Frontal cortex (tissue), 4 donors: ENCODE data around the gene AMZ1. TPM values are rescaled to one million over a fixed set of nuclear protein-coding genes. Genes with fewer than 3 reads are reported as not detected.
"Not testable (repeated sequence)": the region's sequence is repeated elsewhere in the genome, so short reads cannot be mapped to it uniquely, and the experiment has no call there.

Experiments
- DNase-seq, 2 donors: peaks; one replicate each; pipeline ENCODE4 v3.0.0; 2012; ENCODE audit warnings: low spot score in 2 of 2
- FAIRE-seq: peaks from 2 replicates; lab custom pipeline; 2012; peaks lifted over from hg19 to GRCh38; lab: Jason Lieb, UNC
- total RNA-seq: library from RNA; depleted of rRNA; stranded (reverse); fragments of >200 nt; gene quantifications from one replicate; pipeline ENCODE4 v1.2.3, GENCODE V29; 2014
- donor health status: control.
- donor health status: control.
- donor health status: control.

The AMZ1 gene
- total RNA-seq, 1 donor from 2014 or later, result 1.6 TPM

DNA sequence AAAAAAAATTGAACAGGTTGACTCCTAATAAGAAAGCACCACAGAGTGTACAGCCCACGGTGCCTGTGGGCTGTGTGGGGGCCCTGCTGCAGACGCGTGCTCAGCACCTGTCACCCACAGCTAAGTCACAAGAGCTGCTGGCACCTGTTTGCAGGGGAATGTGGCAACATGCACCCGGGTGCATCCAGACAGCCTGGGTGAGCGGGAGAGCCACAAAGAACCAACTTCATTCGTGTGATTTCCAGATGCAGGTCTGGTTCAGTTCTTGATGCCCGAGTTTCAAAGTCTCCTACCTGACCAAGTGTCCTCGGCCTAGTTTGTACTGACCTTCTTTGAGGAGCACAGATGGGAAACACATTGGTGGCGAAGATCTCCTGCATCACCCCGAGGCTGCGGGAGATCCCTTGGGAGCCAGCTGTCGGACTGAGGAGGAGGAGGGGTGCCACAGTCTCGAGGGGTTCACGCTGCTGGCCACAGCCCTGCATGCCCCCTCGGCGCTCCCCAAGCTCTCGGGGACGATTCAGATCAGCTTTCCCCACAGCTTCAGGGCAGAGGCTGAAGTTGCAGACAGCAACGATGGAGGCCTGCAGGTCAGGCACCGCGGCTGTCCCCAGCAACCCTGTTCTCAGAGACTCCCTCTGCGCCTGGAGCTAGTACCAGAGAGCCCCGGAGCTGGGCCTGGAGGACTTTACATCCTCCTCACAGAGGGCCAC lies 35.3 kb downstream of the AMZ1 start:
- FAIRE-seq (no peak), DNase-seq (no peak)

DNA sequence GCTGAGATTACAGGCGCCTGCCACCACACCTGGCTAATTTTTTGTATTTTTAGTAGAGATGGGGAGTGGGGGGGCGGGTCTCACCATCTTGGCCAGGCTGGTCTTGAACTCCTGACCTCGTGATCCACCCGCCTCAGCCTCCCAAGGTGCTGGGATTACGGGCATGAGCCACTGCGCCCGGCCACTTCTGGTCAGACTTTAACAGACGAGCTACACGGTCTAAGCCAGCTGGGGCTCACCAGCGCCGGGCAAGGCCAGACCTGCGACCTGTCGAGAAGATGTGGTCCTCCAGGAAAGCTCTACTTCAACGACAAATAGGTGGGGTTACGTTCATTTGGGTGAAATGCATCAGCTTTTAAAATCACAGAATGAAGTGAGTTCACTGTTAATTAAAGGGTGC lies 36.0 kb downstream of the AMZ1 start:
- not testable (repeated sequence) for FAIRE-seq, DNase-seq

DNA sequence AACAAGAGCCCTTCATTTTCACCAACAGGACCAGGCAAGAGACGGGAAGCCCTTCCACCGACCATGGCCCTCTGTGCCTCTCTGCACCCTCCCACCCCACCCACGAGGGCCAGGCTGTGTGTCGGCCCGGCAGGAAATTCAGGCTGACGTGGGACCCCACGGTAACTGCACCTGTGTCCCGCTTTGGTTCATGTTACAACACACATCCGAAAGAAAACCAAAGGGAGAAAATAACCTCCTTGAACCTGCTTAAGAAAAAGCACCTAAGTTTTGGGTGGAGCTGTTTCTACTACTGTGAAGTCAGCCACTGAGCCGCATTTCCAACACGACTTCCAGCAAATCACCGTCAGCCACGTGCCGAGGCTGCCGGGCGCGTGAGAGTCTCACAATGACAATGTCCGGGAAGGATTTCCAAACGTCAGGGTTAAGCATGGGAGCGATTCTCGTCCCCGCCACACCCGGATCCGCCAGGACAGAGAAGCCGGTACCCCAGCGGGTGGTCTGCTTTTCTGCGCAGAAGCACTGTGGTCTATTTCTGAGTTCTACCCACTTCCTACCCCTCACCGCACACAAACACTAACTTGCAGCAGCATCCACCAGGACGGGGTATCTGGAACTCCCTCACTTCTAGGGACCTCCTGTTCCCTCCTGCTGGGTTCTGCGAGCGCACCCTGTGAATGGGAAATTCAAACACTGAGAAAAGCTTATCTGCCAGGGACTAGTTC lies 36.6 kb downstream of the AMZ1 start:
- FAIRE-seq (no peak), DNase-seq (no peak)

DNA sequence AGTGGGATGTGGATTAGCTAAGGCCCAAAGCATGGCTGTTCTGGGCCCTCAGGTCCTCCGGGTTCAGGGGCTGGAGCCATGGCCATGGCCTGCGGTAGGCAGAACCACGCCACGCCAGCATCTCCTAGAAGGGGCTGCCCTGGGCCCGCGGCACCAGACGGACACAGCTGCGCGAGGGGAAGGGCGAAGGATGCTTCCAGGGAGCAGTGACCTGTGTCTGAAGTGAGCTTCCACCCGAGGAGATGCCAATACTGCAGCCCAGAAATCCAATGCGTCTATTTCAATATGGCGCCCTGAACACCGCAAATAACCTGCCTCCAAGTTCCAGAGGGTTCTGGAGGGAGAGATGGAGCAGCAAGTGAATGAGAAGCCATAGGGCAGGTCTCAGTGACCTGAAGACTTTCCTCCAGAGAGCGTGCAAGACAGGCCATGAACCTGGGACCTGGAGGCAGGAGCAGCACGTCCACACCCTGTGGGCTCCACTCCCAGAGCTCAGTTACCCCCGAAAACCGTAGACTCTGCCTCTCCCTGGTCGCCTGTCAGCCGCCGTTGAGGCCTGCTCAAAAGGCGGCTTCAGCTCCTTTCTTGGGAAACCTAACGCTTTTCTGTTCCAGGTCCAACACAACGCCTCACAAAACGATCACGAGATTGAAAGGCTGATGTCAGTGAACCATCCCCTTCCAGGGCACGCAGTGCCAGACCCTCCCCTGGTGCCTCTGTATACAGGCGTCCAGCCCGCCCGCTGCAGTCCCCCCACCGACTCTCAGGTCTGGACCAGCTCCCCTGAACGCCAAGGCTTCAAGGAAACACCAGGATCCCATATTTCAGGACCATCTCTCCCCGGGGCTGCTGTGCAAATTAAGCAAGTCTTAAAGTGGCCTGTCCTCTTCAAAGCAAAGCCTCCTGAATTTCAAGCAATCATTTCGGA lies 37.4 kb downstream of the AMZ1 start:
- DNase-seq (no peak), FAIRE-seq (no peak)

DNA sequence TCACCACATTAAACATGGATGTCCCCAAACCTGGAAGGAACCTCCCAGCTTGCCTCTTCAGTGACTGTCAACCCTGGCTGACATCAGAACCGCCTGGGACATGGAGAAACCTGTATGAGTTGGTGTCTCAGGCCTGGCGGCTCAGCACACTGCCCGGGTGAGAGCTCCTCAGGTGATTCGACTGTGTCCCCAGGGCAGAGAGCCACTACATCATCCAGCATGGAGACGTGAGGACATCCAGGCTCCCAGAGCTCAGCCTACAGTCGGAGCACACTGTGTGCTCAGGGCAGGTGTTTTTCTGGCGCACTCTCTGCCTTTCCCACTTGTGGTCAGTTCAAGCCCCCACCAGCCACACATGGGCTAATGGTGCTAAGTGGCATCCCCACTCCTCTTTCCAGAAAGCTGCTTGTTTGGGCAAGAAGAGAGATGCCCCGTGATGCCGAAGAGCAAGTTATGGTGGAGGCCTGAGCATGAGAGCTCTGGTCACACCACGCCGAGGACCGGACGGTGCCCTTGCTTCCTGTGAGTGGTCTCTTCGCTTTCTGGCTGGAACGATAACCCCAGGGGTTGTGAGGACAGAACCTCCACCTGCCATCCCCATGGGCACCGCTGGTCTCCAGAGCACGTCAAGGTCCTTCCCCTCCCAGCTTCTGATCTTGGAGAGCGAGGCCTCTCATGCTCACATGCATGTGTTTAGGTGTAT lies 38.5 kb downstream of the AMZ1 start:
- no peak for FAIRE-seq
- DNase-seq, result no peak

DNA sequence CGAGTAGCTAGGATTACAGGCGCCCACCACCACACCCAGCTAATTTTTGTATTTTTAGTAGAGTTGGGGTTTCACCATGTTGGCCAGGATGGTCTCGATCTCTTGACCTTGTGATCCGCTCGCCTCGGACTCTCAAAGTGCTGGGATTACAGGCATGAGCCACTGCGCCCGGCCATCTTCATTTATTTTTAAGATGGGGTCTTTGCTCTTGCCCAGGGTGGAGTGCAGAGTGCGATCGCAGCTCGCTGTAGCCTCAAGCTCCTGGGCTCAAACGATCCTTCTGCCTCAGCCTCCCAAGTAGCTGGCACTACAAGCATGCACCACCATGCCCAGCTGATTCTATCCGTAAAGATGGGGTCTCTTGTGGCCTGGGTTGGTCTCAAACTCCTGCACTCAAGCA lies 39.2 kb downstream of the AMZ1 start:
- not testable (repeated sequence) for DNase-seq, FAIRE-seq

DNA sequence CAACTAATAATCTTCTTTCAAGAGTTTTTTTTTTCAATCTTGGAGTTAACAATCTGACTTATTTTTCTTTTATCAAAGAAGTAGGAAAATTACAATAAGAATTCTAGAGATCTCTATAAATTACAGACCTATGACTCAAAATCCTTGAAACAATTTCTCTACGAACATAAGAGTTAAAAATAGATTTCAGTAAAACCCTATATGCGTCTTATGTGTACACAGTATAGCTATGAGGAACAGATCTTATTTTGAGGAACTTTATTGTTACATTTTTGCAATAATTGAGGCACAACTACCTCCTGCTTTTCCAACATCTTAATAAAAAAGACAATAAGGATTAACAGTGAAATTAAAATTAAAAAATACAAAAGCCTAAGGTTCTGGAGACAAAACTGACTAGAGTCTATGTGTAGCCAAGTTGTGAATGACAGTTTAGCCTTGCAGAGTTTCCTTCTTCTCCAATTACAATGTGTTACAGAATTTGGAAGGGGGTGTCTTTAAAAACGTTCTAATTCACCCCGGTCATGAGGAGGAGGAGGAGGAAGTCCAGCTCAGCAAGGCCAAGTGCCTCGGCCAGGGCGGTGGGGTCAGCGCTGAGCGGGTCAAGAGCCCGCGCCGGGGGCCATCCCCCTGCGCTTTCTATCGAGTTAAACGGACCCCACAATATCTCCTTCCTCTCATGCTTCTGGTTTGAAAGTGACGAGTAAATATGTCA lies 40.5 kb downstream of the AMZ1 start:
- FAIRE-seq (peak; percentile 59), DNase-seq (no peak)

DNA sequence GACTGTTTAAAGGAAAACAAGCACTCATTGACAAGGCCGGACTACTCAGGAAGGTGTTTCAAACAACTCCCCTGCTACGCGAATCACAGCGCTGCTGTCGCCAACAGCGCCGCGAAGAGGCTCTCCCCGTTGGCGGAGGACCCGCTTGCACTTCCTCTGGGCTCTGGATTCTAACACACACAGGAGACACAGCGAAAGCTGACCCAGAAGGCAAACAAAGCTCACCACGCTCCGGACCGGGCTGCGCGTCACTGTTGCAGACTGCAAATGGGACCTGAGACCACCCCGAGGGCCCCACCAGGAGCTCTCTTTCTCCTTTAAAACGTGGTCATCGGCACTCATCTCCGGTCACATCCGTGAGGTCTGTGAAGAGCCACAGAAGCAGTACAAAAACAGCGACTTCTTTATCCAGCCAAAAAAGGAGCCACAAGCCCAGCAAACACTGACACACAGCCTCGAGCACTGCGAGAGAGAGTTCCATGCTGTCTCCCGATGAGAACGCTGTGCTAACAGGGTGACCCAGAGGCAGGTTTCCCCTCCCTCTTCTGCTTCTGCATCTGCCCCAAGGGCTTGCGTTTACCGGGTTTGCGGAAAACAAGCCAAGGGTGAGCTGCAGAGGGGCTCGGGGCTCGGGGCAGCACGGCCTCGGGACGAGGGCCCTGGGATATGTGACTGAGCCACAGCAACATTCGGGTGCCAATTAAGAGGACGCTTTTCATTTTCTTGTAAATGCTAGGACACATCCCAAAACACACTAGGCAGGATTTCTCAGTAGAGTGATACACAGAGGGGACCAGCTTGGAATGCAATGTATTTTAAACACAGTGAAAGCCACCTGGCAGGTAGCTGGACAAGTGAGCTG lies 41.3 kb downstream of the AMZ1 start:
- DNase-seq (no peak), FAIRE-seq (no peak)

DNA sequence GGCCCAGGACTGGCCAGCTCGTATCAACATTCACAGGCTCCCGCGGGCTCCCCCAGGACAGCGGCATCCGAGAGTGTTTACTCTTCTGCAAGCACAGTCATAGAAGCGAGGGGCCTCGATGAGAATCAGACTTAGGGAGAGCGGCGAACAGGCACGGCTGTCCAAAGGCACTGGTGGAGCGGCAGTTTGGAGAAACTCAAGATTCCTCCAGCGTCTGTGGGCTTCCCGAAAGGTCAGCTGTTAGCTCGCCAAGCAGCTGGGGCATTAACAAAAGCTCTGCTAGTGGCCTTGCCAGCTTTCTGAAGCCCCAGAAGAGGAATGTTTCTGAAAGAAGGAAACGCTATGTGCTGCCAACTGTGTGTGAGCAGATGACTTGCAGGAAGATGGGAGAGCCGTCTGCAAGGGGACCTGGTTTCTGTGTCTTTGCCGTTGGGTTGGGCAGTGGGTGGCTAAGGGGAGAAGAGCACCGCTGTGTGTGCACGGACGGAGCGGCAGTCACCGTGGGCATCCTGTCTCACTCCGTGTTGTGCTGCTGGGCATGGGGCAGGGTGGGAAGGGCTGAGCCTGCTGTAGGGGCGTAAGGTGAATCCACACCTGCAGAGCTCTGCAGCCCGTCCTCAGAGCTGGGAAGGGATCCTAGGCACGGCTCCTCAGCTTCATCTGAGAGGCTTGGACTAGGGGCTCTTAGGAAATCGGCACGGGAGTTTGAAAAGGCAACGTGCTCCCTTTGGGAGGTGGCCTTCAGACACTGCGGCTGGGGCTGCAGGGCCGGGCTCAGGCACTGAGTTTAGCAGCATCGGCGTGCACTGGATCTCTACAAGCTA lies 42.1 kb downstream of the AMZ1 start:
- no peak for FAIRE-seq
- no peak for DNase-seq

DNA sequence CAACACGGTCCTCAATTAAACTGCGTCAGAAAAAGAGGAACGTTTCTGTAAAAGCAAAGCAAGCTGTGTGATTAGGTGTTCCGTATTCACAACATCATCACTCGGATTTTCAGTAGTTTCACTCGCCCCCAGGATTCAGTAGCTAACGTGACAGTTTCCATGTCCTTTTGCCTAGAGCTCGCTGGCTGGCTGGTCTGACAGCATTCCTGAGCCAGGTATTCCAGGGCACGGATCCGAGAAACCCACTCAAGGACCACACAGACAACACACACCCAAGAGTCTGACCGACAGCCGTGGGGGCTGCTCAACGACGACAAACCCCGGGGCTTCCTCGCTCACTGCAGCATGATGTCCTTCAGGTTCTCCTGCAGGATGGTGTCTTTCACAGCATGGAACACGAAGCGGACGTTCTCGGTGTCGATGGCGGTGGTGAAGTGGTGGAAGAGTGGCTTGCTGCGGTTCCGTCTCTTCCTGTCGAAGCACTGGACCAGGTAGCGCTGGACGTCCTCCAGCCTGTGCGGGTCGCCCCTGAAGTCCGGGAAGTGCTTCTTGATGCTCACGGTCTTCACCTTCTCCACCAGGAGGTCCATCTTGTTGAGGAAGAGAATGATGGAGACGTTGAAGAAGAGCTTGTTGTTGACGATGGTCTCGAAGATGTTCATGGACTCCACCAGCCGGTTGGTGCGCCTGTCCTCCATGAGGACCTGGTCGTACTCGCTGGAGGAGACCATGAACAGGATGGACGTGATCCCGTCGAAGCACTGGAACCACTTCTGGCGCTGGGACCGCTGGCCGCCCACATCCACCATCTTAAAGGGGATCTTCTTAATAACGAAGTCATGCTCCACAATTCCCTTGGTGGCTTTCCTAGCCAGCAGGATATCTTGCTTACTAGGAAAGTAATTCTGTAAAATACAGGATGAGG lies 43.1 kb downstream of the AMZ1 start:
- FAIRE-seq, result no peak
- no peak for DNase-seq

DNA sequence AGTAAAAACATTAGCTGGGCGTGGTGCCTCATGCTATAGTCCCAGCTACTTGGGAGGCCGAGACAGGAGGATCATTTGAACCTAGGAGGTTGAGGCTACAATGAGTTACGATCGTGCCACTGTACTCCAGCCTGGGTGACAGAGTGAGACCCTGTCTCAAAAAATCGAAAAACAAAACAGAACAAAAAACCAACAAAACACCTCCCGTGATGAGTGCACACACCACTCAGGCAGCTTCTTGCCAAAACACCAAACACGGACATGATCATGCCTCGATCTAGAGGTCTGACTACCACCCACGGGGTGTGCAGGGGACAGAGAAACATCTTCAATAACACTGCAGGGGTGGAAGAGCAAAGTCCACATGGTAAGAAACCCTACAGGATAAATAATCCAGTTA lies 44.4 kb downstream of the AMZ1 start:
- no peak for DNase-seq
- FAIRE-seq, result no peak

DNA sequence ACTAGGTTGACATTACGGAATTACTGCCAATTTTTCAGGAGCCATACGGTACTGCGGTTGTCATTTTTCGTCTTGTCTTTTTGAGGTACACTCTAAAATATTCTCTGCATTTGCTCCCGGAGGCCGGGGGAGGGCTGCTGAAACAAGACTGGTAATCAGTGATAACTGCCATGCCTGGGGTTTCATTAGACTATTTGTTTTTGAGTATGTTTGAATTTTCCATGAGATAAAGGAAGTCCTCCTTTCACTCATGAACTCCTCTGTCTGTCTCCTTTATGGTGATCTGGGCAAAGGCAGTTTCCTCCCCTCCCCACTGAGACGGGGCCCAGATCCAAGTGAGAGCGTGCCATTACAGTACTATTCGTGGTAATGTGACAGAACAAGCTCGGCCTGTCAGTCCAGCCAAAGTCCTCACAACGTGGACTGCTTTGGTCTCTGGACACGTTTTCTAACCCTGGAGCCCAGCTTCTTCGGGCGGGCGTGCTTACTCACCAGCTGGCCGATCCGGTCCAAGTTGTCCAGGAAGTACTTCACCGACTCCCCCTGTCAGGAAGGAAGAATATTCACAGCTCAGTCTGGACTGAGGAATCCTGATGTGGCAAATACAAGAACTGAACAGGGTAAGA lies 45.1 kb downstream of the AMZ1 start:
- DNase-seq (no peak), FAIRE-seq (no peak)

DNA sequence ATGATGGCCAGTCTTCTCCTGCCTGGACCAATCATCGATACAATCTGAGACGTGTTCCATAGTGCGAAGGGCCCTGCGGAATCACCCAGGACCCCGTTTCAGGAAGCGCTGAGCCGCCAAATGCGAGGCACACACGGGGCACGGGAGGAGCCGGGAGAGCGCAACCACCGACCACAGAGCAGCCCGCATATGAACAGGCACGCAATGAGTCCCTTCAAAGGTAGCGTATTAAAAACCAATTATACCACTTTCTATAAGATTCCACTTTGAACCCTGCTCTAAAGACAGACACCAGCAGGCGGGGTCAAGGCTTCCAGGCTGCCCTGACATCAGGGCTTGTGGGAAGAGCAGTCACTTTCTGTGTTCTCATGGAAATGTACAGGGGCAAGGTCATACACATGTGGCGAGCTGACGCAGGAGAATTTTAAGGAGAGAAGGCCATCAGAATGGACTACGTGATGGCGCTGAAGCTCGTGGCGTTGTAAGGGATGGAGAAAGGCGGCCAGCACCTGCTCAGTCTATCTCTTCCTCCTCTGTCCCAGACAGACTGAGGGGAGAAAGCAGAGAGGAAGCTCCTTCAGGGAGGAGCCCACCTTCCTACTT lies 46.2 kb downstream of the AMZ1 start:
- DNase-seq (no peak), FAIRE-seq (no peak)

DNA sequence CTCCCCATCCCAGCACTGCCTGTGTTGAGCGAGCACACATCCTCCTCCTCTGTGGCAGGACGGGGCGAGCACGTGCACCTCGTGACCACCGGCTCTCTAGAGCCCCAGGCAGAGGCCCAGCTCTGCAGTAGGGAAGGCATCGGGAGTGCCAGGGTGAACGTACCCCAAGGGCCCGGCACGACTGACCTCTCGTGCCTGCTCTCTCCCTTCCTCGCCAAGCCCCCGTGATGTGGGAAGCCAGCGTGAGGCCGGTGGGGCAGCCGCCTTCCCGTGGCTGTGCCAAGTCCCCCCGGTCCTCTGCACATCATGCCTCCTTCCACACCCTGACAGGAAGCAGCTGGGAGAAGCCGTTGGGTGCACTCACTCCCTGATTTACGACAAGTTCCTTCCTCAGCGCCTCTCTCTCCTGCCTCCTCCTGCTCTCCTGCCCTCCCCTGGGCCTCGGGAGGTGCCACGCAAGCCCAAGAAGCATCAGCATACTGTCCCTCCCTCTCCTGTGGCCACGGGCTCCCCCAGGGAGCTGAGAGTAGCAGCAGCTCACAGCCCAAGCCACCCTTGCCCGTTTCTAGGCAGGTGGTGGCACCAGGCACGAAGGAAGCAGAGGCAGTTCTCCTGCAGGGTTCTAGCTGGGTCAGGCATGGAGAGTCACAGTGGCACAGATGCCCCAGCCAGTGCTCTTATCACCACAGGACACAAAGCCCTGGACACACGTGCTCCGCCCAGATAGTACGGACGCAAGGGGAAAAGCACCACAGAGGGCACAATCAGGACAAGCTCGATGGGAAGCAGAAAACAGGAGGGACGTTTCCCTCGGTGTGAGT lies 47.0 kb downstream of the AMZ1 start:
- DNase-seq, result no peak
- FAIRE-seq, result no peak

DNA sequence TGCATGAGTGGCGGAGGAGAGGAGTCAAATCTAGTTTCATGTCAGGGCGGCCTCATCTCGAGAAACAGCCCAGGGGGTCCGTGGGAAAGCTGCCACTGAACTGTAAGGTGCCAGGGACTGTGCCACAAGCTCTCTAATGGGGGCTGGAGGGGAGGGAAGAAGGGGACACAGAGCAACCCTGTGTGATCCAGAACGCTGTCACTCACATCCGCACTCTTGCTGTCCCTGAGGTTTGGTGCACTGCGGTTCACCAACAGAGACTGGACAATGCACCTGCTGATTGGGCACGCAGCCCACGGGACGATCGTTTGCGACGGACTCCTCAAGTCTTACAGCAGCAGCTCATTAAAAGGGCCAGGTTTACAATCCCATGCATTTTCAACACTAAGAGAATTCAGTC lies 47.7 kb downstream of the AMZ1 start:
- FAIRE-seq, result no peak

More for the DNA sequence above, 47.7 kb downstream of the AMZ1 start:
- no peak for DNase-seq
